GM11168 (cell line): ENCODE results near the gene OR10J5.

Experiments
- in situ Hi-C: fragments of 300-500 bp; cut with MboI; formaldehyde crosslinking; loops from one replicate; pipeline ENCODE4 v1.12.0; 2022; ENCODE audit warnings: low sequenced_read_pairs; ENCODE audit not compliant: unreplicated experiment

OR10J5 gene

DNA sequence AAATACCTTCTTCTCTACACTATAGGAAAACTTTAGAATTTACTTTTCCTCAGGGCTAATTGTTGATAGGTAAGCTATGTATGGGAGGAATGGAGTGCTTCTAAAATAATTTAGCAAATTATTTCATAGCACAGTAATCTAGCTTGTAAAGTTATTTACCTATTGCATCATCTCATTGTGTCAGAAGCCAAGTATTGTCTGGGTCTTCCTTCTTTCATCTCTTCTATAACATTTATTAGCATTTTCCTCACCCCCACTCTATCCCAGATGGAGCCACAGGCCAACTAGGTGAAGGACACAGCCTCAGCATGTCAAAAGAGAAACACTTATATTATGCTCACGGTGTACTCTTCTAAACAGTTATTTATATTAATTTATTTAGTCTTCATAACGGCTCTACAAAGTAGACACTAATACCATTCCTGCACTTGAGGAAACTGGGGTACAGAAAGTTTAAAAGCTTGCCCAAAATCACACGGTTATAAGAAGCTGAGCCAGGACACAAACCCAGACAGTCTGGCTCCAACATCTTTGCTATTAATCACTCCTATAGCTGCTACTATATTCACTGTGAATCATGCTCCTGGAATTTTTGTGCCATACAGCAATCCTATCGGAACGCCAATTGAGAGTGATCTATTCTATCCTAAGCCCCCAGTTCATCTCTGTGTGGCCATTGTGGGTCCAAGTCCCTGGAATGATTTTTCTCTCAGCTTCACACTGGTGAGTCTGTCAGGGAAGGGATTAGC lies 43.1 kb downstream of the OR10J5 start:
- in situ Hi-C loops, result no loop called here
